GM12873 (cell line): ENCODE results near the gene ABHD12B.

ENCODE experiments used
- TF ChIP-seq, protein P1 (sequence below): IDR thresholded peaks from 2 replicates; pipeline ENCODE4 v1.5.1; 2012; ENCODE audit warnings: low read depth, mild to moderate bottlenecking, moderate library complexity, low read length, control low read depth; ENCODE audit not compliant: insufficient read depth; ENCODE audit errors: missing control alignments

The ABHD12B gene

DNA sequence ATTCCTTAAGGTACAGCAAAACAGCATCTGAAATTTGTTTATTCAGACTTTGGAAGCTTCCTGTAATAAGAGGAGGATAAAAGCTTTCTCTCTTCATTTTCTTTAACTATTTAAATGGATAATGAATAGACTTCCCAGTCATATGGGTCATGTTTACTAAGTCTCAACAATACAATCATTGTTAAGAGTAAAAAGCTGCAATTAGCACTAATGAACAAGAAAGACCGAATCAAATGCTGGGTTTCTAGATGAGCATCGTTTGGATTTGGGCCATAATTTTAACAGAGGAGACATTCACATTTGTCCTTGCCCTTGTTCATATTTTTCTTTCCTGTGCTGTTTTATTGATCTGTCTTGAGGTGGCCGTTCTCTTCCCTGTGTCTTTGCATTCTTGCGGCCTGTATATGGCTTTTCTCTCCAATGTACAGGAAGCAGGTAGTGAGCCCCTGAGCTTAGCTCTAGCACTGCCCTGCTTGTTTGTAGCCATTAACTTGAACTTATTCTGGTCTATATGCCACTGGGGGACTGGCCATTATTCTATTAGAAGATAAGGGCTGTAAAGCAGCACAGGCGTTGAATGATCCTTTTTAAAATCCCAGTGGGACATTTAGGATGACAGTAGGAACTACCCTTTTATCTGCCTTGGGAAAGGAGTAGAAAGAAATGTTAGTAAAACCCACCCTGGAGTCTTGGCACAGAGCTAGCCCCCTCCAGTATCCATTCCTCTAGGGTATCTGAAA, 34.6 kb downstream of the ABHD12B start:
- TF ChIP-seq, protein P1, sequence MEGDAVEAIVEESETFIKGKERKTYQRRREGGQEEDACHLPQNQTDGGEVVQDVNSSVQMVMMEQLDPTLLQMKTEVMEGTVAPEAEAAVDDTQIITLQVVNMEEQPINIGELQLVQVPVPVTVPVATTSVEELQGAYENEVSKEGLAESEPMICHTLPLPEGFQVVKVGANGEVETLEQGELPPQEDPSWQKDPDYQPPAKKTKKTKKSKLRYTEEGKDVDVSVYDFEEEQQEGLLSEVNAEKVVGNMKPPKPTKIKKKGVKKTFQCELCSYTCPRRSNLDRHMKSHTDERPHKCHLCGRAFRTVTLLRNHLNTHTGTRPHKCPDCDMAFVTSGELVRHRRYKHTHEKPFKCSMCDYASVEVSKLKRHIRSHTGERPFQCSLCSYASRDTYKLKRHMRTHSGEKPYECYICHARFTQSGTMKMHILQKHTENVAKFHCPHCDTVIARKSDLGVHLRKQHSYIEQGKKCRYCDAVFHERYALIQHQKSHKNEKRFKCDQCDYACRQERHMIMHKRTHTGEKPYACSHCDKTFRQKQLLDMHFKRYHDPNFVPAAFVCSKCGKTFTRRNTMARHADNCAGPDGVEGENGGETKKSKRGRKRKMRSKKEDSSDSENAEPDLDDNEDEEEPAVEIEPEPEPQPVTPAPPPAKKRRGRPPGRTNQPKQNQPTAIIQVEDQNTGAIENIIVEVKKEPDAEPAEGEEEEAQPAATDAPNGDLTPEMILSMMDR: no peak

DNA sequence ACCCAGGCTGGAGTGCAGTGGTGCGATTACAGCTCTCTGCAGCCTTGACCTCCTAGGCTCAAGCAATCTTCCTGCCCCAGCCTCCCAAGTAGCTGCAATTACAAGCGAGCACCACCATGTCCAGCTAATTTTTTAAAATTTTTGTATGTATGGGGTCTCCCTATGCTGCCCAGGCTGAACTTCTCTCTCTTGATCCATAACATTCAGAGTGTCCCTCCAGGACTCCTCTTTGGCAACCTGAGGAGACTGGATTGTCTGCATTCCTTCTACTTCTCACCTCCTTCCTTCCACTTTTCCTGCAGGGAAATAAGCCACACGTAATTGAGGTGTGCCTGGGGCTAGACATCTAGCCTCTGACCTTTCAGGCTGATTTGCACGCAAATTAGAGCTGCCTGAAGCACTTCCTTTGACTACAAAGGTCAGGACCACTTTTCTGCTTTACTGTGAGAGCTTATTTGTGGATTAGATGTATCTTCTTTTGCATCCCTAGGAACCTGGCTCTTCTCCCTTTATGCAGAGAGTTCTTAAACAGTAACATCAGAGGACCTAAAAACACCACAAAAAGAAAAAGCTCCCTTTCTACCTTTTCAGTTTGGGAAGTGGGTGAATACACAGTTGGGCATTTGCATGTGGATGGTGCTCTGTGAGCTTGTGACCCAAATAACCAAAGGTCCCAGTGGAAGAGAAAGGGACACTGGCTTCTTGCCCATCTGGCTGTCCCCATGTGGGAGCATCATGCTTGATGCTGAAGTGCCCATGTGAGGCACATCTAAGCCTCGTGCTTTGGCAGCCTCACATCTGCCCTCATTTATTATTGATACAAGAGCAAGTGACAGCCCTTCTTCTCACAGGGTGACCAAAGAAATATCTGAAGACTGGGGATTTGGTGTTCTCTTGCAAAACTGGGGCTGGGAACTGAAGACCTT, 38.9 kb downstream of the ABHD12B start:
- TF ChIP-seq, protein P1: no peak

DNA sequence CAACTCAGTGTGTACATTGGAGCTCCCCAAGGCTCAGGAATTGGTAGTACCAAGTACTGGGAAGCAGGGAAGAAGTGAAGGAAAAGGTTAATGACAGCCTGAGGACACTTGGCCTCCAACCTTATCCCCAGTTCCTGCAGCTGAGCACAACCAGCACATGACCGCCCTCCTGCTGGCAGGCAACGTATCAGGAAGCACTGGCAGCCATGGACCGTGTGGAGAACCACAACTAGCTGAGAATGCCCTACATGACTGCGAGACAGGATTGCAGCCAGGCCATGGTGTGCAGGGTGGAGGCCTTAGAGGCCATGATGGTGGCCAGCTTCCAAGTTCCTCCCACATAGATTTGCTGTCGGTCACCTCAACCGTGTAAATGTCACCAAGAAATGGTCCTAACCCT, 45.6 kb downstream of the ABHD12B start:
- TF ChIP-seq, protein P1: no peak

DNA sequence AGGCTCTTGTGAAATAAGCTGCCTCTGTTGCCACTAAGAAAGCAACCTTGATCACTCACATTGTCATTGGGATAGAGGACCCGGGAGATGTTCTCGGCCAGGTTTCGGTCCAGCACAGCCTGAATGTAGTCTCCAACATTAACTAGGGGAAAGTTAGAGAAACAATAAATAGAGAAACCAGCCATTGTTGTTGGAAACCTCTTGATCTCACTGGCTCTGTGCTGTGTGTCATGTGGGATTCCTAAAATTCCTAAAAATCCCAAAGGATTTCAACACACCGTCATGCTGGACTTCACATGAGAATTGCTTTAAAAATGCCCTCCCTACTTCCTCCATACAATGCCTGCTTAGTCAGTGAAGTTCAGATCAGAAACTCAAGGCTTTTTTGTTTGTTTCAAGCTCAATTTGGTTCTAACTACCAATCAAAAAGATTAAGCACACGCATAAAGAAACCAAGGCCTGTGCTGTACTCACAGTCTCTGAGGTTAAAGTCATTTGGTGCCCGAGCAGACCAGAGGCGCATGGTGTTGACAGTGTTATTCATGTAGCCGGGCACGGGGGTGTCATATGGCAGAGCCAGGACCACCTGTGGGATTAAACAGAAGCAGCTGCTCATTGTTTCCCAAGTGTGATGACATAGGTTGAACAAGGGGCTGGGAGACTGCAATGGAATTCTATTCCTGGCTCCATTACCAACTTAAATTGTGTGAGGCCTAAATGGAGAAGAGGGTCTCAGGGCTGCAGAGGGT, 48.8 kb downstream of the ABHD12B start:
- TF ChIP-seq, protein P1: no peak

DNA sequence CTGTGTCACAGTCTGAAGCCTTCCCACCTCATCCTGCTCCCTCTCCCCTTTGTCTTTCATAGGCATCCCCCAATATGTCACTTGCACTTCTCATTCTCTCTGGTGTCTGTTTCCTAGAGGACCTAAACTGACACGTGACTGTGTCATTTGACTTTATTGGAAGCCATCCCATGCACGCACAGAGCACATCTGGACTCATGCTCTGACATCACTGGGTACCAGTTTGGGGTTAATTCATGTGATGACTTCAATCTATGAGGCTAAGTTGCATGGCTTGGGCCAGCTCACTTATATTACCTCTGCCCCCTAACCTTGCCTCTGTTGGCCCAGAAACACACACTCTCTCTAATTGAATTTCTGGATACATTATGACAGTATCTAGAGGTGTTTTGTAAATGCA, 51.0 kb downstream of the ABHD12B start:
- TF ChIP-seq, protein P1: no peak

DNA sequence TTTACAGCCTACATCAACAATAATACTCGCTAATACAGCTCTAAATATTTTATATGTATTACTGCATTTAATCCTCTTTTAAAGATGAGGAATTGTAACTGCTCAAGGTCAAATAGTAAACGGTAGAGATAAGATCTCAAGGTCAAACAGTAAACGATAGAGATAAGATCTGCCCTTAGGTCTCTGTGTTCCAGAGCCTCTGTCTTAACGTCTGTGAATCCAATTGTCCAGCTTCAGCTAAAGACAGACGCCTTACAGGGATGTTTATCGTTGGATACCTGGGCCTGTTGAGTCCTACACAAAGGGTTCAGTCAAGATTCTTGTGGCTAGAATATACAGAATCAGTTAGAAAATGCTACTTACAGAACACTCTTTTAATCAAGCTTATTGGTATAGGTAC, 52.4 kb downstream of the ABHD12B start:
- TF ChIP-seq, protein P1: no peak
